Pulmonary artery endothelial cell (primary cell): ENCODE results near the gene CXorf49B. TPM values are rescaled to one million over a fixed set of nuclear protein-coding genes. Genes with fewer than 3 reads are reported as not detected.
A peak's percentile ranks its signal among the peaks of the same experiment; 100 is the strongest.
"Not testable (repeated sequence)": the region's sequence is repeated elsewhere in the genome, so short reads cannot be mapped to it uniquely, and the experiment has no call there.

Source experiments
- DNase-seq: peaks from one replicate; pipeline ENCODE4 v3.0.0-alpha.2; 2011; ENCODE audit warnings: low read depth, low spot score
- total RNA-seq: library from RNA; depleted of rRNA; stranded (reverse); fragments of >200 nt; gene quantifications from 2 replicates; pipeline ENCODE4 v1.2.3, GENCODE V29; 2014

CXorf49B gene
- total RNA-seq = not detected in 2 replicates

DNA sequence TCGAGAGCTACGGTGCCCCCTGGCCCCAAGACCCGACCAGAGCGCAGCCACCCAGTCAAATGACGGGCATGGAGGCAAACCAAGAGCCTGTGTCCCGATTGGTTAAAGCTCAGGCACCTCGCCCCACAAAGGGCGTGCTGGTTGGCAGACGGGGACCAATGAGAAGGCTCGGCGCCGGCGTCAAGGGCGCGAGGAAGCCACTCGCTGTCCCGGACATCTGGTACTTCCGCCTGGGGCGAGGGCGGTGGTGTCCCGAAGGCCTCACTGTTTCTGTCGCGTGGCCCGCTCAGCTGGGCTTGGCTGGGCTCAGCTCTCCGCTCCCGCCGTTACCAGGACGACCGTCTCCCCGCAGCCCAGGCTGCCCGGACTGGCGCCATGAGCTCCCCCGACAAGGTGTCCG is at the start of gene CXorf49B:
Gene CXorf49B, plus strand, starts transcription at position 301 of the 400 bp plus-strand sequence. Its CDS starts 75 bp downstream, at position 376.
- not testable (repeated sequence) for DNase-seq

DNA sequence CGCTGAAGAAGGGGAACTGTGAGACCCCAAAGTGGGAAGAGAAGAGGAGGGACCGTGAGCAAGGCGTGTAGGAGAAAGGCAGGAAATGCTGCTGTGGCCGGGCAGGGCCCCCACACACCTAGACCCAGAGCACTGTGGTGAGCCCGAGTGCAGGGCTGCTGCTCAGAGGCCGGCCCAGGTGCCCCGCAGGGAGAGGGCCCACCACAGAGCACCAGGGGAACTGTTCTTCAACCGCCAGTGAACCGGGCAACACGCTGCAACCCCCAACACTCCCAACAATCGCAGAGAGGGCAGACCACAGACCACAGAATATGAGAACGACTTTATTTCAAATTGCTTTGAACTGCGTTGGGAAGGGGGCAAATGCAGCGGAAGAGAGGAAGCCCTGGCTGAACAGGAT is 49.1 kb upstream of the CXorf49B start:
- not testable (repeated sequence) for DNase-seq

DNA sequence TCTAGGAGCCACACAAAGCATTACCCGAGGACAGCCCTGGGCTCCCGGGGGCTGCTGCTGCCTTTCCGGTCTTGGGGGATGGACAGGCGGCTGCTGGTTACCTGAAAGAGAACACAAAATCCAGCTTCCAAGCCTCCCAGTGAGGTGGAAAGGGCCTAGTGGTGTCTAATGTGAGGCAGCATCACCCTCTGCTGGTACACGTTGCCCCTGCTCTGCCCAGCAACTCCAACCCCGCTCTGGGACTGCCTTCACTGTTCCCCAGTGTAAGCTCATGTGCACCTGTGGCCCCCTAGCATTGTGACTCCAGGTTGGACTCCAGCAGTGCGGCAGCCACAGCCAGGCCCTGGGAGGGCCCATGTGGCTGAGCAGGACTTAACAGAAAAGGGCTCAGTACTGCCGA is 47.6 kb upstream of the CXorf49B start:
- DNase-seq = not testable (repeated sequence)

DNA sequence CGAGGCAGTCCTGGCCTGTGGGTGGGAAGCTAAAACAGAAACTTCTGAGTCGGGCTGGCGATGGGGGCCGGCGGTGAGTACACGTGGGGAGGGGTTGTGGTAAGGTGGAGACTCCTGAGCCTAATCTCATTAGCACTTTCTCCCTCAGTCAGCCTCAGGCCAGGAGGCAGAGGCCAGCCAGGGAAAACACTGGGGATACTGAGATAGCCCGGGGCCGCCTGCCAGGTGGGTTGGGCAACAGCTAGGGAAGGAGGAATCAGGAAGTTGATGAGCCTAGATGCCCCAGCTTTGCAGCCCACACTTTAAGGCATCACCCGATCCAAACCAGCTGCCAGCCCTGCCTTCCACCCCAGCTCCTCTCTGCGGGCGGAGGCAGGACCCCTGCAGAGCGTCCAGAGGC is 46.8 kb upstream of the CXorf49B start:
- not testable (repeated sequence) for DNase-seq

DNA sequence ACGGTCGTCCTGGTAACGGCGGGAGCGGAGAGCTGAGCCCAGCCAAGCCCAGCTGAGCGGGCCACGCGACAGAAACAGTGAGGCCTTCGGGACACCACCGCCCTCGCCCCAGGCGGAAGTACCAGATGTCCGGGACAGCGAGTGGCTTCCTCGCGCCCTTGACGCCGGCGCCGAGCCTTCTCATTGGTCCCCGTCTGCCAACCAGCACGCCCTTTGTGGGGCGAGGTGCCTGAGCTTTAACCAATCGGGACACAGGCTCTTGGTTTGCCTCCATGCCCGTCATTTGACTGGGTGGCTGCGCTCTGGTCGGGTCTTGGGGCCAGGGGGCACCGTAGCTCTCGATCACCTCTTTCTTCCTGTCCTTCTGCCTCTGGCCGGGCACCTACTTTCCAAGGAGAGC is 45.0 kb upstream of the CXorf49B start, which contains the start of gene CXorf49:
Gene CXorf49, minus strand, starts transcription at position 101 of the 400 bp plus-strand sequence. CDS start 134 bp downstream, outside the sequence.
- not testable (repeated sequence) for DNase-seq

DNA sequence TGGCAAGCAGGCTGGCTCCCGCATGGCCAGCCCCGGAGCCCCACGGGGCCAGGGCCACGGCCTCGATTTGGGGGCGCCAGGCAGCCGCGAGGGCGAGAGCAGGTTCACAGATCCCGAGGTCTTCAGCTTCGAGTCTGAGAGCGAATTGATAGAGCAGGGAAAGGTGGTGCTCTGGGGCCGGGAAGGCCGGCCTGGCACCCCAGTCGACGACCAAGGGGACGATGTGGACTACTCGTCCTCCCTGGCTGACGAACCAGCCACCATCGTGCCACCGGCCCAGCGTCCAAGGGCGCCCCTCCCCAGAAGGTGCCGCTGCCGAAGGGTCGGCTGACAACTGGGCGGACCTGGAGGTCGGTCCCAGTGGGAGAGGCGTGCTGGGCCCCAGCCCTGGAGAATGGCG is 44.0 kb upstream of the CXorf49B start:
- DNase-seq = not testable (repeated sequence)

DNA sequence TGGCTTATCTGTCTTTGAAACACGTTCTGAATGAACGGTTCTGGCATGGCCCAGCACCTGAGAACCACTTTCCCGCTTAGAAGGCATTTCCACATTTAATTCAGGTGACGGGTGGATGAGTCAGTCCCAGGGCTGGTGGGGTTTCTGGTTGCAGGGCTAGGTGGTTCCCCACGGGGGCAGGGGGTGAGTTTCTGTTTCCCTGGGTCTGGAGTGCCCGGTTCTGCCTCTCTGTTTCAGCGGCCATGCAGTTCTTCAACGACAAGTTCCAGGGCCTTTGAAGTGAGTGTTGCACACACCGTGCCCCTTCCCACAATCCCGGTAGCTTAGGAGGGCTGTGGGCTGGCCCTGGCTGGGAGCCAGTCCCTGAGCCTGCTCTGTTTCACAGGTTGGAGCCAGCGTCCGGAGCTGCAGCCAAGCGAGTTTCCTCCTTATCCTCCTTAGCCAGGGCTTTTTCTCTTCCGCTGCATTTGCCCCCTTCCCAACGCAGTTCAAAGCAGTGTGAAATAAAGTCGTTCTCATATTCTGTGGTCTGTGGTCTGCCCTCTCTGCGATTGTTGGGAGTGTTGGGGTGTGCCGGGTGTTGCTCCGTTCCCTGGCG is 42.8 kb upstream of the CXorf49B start:
- not testable (repeated sequence) for DNase-seq

DNA sequence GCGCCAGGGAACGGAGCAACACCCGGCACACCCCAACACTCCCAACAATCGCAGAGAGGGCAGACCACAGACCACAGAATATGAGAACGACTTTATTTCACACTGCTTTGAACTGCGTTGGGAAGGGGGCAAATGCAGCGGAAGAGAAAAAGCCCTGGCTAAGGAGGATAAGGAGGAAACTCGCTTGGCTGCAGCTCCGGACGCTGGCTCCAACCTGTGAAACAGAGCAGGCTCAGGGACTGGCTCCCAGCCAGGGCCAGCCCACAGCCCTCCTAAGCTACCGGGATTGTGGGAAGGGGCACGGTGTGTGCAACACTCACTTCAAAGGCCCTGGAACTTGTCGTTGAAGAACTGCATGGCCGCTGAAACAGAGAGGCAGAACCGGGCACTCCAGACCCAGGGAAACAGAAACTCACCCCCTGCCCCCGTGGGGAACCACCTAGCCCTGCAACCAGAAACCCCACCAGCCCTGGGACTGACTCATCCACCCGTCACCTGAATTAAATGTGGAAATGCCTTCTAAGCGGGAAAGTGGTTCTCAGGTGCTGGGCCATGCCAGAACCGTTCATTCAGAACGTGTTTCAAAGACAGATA is 2.4 kb upstream of the CXorf49B start:
- DNase-seq = not testable (repeated sequence)

DNA sequence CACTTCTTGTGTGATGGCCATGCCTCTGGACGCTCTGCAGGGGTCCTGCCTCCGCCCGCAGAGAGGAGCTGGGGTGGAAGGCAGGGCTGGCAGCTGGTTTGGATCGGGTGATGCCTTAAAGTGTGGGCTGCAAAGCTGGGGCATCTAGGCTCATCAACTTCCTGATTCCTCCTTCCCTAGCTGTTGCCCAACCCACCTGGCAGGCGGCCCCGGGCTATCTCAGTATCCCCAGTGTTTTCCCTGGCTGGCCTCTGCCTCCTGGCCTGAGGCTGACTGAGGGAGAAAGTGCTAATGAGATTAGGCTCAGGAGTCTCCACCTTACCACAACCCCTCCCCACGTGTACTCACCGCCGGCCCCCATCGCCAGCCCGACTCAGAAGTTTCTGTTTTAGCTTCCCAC is 1.7 kb downstream of the CXorf49B start:
- DNase-seq = not testable (repeated sequence)

DNA sequence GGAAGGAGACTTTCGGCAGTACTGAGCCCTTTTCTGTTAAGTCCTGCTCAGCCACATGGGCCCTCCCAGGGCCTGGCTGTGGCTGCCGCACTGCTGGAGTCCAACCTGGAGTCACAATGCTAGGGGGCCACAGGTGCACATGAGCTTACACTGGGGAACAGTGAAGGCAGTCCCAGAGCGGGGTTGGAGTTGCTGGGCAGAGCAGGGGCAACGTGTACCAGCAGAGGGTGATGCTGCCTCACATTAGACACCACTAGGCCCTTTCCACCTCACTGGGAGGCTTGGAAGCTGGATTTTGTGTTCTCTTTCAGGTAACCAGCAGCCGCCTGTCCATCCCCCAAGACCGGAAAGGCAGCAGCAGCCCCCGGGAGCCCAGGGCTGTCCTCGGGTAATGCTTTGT is 2.5 kb downstream of the CXorf49B start:
- DNase-seq = not testable (repeated sequence)

DNA sequence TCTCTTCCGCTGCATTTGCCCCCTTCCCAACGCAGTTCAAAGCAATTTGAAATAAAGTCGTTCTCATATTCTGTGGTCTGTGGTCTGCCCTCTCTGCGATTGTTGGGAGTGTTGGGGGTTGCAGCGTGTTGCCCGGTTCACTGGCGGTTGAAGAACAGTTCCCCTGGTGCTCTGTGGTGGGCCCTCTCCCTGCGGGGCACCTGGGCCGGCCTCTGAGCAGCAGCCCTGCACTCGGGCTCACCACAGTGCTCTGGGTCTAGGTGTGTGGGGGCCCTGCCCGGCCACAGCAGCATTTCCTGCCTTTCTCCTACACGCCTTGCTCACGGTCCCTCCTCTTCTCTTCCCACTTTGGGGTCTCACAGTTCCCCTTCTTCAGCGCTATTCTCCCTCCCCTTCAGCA is 4.0 kb downstream of the CXorf49B start:
- DNase-seq = not testable (repeated sequence)

DNA sequence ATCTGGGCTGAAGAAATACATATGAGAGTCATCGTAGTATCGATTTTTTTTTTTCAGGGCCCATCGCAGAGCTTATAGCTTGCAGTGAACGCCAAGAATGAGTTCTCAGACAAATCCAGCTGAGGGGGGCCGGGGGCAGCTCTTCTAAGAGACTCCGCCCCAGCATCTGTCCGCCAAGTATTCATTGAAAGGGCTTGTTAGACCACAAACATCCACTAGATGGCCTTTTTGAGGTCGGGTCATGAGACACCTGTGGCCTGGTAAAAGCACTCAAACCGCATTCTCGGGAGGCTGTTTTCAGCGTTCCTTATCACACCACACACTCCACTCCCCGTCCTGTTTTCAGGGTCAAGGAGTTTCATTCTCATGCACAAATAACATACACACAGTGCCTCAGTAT is 15.2 kb downstream of the CXorf49B start:
- not testable (repeated sequence) for DNase-seq

DNA sequence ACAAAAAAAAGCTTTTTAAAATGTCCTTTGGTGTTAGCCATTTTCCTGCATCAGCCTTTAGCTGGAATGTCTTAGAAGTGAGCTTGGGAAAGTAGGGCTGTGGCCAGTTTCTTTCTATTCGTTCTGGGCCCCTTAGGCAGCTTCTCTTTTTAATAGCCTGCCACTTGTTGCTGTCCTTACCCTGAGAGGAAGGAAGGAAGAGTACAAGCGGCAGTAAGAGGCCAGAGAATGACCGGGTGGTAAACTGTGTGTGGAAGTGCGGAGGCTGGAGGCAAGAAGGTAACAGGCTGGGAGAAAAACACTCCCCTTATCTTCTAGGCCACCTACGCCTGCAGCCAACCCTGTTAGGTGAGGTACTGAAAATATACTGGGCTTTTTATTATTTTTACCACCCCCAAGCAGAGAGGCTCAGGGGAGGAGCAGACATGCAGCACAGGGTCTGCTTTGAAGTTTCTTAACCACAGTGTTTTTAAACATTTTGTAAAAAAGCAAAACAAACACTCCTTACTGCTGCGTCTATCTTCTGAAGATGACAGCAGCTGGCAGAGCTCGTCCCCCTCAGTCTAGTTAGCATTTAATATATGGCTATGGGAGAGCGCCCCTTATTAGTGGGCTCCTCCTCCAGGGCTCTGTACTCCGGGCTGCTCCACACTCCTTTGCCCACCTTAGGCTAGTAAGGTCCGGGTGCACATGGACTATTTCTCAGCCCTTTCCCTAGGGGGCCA is 19.2 kb downstream of the CXorf49B start:
- not testable (repeated sequence) for DNase-seq

DNA sequence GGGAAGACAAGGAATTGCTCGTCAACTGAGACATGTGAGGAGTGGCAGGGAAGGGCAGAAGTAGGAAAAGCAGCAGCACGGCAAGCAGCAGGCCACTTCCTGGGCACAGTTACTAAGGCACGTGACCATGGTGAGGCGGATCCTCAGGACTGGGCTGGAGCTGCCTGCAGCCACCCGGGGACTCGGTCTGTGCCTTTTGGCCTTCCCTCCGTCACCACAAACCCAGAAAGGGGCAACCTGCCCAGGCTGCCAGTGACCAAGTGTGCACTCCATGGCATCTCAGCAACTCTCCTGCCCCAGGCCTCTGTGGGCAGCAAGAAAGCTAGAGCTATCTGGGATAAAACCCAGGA is 19.8 kb downstream of the CXorf49B start:
- DNase-seq = not testable (repeated sequence)

DNA sequence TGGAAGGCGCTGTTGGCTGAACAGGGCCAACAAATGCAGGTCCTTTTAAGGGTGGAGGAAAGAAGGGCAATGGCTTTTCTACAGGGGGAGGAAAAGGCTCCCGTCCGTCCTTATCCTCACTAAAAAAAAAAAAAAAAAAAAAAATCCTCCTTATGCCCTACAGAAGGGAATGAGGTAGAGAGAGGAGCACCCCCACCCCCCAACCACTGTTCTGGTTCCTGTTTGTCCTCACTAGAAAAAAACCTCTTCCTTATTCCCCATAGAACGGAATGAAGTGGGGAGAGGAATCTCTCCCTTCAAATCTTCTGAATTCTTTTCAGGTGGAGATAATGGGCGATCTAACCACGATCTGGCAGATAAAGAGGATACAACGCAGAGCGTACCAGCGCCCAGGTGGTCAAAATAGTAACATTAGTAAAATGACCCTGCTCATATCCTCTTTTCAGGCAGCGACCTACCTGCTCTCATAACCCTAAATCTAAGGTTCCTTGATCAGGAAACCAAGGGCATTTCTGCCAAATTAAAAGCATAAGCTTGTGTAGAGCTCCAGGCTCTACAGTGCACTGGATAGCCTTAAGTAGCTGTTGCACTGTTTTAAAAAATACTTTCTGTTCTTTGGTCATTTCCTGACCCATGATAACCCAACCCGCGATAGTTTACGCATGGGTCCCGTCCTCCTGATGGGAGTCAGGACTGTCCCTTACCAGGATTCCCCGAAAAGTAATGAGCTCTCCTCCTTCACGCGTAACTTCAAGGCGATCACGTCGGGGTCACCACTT is 20.6 kb downstream of the CXorf49B start:
- not testable (repeated sequence) for DNase-seq

DNA sequence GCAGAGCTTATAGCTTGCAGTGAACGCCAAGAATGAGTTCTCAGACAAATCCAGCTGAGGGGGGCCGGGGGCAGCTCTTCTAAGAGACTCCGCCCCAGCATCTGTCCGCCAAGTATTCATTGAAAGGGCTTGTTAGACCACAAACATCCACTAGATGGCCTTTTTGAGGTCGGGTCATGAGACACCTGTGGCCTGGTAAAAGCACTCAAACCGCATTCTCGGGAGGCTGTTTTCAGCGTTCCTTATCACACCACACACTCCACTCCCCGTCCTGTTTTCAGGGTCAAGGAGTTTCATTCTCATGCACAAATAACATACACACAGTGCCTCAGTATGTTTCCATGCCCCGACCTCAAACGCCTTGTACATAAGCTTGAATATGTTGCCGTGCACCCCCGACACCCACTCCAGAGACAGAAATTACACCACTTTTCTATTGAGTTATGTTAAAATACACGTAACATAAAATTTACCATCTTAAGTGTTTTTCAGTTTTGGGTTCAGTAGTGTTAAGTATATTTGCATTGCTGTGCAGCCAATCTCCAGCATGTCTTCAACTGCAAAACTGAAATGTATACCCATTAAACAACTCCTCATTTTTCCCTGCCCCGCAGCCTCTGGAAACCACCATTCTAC is 21.3 kb downstream of the CXorf49B start:
- DNase-seq = not testable (repeated sequence)

DNA sequence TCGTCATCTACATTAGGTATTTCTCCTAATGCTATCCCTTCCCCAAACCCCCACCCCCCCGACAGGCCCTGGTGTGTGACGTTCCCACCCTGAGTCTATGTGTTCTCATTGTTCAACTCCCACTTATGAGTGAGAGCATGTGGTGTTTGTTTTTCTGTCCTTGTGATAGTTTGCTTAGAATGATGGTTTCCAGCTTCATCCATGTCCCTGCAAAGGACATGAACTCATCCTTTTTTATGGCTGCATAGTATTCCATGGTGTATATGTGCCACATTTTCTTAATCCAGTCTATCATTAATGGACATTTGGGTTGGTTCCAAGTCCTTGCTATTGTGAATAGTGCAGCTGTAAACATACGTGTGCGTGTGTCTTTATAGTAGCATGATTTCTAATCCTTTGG is 43.3 kb downstream of the CXorf49B start:
- DNase-seq = not testable (repeated sequence)

DNA sequence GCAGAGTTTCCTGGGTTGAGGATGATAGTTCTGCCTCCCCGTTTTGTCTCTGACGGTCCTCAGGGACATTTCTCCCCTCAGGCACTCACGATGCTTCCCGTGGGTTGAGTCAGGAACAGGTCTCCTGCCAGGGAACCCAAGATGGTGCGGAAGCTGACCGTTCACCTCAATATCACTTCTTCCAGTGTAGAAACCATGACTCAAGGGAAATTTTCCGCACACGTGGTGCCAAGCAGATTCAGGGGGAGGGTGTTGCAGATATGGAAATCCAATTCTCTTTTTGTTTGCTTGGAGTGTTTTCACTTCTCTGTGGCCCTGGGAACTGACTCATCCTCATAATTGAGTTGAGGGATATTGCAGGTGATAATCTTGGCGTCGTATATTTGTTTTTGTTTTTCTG is 46.7 kb downstream of the CXorf49B start:
- peak; percentile 13 for DNase-seq

DNA sequence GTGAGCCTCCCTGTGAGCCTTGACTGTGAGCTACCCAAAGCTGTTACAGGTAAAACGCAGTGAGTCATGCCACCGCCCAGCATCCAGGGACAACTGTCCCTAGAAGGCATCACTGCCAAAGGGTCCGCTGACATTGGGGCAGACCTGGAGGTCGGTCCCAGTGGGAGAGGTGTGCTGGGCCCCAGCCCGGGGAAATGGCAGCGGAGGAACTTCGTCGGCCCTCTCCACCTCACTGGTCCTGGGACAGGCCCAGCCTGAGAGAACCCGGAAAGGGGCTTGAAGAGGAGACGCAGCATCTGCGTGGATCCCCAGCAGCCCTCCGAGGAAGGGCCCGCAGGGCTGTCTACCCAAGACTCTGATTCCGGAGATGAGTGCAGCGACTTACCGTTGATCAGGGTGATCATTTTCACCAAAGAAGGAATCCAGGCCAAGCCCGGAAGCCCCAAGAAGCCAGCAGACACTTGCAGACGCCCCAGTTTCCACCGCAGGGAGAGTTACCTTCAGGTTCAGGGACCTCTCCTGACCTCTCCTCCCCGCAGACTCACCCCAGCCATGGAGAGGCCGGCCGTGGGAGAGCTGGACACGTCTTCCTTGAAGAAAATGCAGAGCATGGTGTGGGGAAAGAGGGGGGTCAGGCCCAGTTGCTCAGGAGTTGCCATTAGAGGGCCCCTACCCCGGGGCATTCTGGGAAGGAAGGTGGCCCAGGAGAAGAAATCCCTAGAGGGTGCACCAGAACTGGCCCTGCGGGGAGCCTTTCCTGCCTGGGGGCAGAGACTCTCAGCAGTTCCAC is 51.2 kb downstream of the CXorf49B start:
- no peak for DNase-seq

DNA sequence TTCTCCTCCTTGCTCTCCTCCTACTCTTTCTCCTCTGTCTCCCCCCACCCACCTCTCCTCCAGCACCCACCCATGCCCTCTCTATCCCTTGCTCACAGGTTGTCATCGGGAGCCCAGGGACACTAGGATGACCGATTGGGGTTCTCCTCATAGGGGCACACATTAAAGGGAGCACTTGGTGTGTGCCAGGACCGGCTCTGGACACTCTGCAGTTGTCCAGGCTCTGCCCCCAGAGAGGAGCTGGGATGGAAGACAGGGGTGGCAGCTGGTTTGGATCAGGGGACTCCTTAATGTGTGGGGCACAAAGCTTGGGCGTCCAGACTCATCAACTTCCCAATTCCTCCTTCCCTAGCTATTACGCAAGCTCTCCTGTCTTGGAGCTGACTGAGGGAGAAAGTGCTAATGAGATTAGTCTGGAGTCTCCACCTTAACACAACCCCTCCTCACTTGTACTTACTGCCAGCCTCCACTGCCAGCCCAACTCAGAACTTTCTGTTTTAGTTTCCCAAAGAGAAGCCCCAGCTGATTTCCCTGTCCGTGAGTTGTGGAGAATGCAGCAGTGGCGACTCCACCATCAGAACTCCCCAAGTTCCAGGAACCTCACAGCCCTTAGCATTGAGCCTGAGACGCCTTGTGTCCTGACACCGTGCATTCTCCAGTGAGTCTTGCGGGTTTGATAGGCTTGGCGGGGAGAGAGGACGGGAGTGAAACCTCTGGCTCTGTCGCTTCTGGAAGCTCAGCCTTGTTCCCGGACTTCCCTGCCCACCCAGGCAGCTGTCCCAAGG is 52.2 kb downstream of the CXorf49B start:
- no peak for DNase-seq
